ENCODE data around the gene COMP.

GRCh38 chr19:18776288-18776594, 14.9 kb downstream of the COMP start:
- TF ChIP-seq CTCF (IDR thresholded peaks at IDR 0.05) (no peak), ZFX (IDR thresholded peaks at IDR 0.05; ENCODE audit: borderline replicate concordance) (no peak)

All from 22Rv1 (cell line).